Prostate gland (tissue), 2 donors: Measurements from ENCODE around the gene PVALB. TPM values are rescaled to one million over a fixed set of nuclear protein-coding genes. Genes with fewer than 3 reads are reported as not detected.

ENCODE experiments used
- DNase-seq: peaks from one replicate; pipeline ENCODE4 v3.0.0-alpha.2; 2019; ENCODE audit warnings: low spot score
- H3K27ac ChIP-seq, 2 donors: fragments of 200-600 bp; sonication (generic); 2 replicates each; pipeline ENCODE4 v1.5.1; 2017 to 2019
- H3K27me3 ChIP-seq: fragments of 200-600 bp; sonication (generic); replicated peaks from 2 replicates; pipeline ENCODE4 v1.5.1; 2019; ENCODE audit not compliant: insufficient read depth
- H3K36me3 ChIP-seq, 2 donors: fragments of 200-600 bp; sonication (generic); 1 replicate in 1 of 2; 2 replicates in 1 of 2; pipeline versions ENCODE4 v1.5.1 to v1.8.1; 2017 to 2019
- H3K4me1 ChIP-seq: fragments of 200-600 bp; sonication (generic); replicated peaks from 2 replicates; pipeline ENCODE4 v1.5.1; 2019
- H3K4me3 ChIP-seq, 2 donors: fragments of 200-600 bp; sonication (generic); 2 replicates each; pipeline ENCODE4 v1.5.1; 2017 to 2019
- H3K9me3 ChIP-seq: fragments of 200-600 bp; sonication (generic); 2 replicates; pipeline ENCODE4 v1.5.1; 2017
- POLR2A ChIP-seq: fragments of 450-650 bp; IDR thresholded peaks from one replicate; pipeline ENCODE4 v1.6.1; 2016; ENCODE audit warnings: antibody characterized with exemption, mild to moderate bottlenecking
- POLR2AphosphoS5 ChIP-seq: sonication (generic); formaldehyde crosslinking; IDR thresholded peaks from one replicate; pipeline ENCODE4 v1.6.1; 2017; ENCODE audit warnings: antibody characterized with exemption
- WGBS: methylation state at CpG from one replicate; pipeline ENCODE4 v1.1.5; 2018; 5-methylcytosine and 5-hydroxymethylcytosine counted together
- intact Hi-C: fragments of 100-400 bp; cut with DNase I; formaldehyde crosslinking; loops from one replicate; pipeline ENCODE4 v1.14.2; 2022
- total RNA-seq, 2 donors: library from RNA; depleted of rRNA; stranded (reverse); fragments of >200 nt; gene quantifications; one replicate each; pipeline ENCODE4 v1.1.0, GENCODE V29; 2016
- TF ChIP-seq, protein P1 (sequence below), 4 experiments: fragments of 200-600 bp in 2 of 4; fragments of 450-650 bp in 2 of 4; sonication (generic) in 2 of 4; IDR thresholded peaks; 1 replicate in 3 of 4; 2 replicates in 1 of 4; pipeline ENCODE4 v1.5.1; 2016 to 2019; ENCODE audit warnings: antibody characterized with exemption in 4 of 4, mild to moderate bottlenecking in 2 of 4, moderate library complexity in 2 of 4

The PVALB gene
- total RNA-seq, 2 donors from 2014 or later = 3.1 TPM; not detected in 1

- Histone ChIP-seq H3K27me3 (peaks cover 3% of the 10 kb centered on the region), H3K27ac (no peak overlapping the region), H3K9me3 (no peaks in the 10 kb centered on the region), H3K4me1 (no peaks in the 10 kb centered on the region), H3K36me3 (no peaks in the 10 kb centered on the region), H3K4me3 (no peak overlapping the region)
- intact Hi-C loops = no loop called here
- no peak for DNase-seq
- 82% methylated on average over 15 of the region's 15 CpGs for WGBS
- TF ChIP-seq POLR2AphosphoS5 = no peak
- TF ChIP-seq, protein P1, sequence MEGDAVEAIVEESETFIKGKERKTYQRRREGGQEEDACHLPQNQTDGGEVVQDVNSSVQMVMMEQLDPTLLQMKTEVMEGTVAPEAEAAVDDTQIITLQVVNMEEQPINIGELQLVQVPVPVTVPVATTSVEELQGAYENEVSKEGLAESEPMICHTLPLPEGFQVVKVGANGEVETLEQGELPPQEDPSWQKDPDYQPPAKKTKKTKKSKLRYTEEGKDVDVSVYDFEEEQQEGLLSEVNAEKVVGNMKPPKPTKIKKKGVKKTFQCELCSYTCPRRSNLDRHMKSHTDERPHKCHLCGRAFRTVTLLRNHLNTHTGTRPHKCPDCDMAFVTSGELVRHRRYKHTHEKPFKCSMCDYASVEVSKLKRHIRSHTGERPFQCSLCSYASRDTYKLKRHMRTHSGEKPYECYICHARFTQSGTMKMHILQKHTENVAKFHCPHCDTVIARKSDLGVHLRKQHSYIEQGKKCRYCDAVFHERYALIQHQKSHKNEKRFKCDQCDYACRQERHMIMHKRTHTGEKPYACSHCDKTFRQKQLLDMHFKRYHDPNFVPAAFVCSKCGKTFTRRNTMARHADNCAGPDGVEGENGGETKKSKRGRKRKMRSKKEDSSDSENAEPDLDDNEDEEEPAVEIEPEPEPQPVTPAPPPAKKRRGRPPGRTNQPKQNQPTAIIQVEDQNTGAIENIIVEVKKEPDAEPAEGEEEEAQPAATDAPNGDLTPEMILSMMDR (IDR thresholded peaks at IDR 0.05) = no peak
- TF ChIP-seq POLR2A = no peak
Observed at GRCh38 chr22:36758792-36759271, 58.0 kb downstream of the PVALB start.

GRCh38 chr22:36757668-36758211, 59.1 kb downstream of the PVALB start:
- no peak for TF ChIP-seq POLR2AphosphoS5
- TF ChIP-seq, protein P1 (IDR thresholded peaks at IDR 0.05) = peak; percentile 49 to 76 (median 60)
- no peaks in the 10 kb centered on the region for H3K4me1 ChIP-seq
- H3K9me3 ChIP-seq = no peaks in the 10 kb centered on the region
- H3K36me3 ChIP-seq = no peaks in the 10 kb centered on the region
- no peak overlapping the region for H3K27ac ChIP-seq
- peaks cover 3% of the 10 kb centered on the region for H3K27me3 ChIP-seq
- peak; percentile 72 for DNase-seq
- intact Hi-C loops = no loop called here
- WGBS = 62% methylated on average over 19 of the region's 19 CpGs
- H3K4me3 ChIP-seq = no peak overlapping the region

GRCh38 chr22:36756746-36757655, 59.8 kb downstream of the PVALB start:
- no peak overlapping the region for H3K4me3 ChIP-seq
- H3K4me1 ChIP-seq = no peaks in the 10 kb centered on the region
- 54% methylated on average over 25 of the region's 28 CpGs for WGBS
- no peaks in the 10 kb centered on the region for H3K36me3 ChIP-seq
- H3K27me3 ChIP-seq = peaks cover 3% of the 10 kb centered on the region
- intact Hi-C loops = no loop called here
- no peak overlapping the region for H3K27ac ChIP-seq
- DNase-seq = no peak
- TF ChIP-seq, protein P1 (IDR thresholded peaks at IDR 0.05) = no peak
- no peak for TF ChIP-seq POLR2A
- TF ChIP-seq POLR2AphosphoS5 = no peak
- no peaks in the 10 kb centered on the region for H3K9me3 ChIP-seq

GRCh38 chr22:36756031-36756430, 60.8 kb downstream of the PVALB start:
- DNase-seq = no peak
- no peaks in the 10 kb centered on the region for H3K9me3 ChIP-seq
- 62% methylated on average over 7 of the region's 7 CpGs for WGBS
- intact Hi-C loops = no loop called here
- no peaks in the 10 kb centered on the region for H3K4me1 ChIP-seq
- no peak overlapping the region for H3K27ac ChIP-seq
- no peak overlapping the region for H3K4me3 ChIP-seq
- H3K27me3 ChIP-seq = peaks cover 3% of the 10 kb centered on the region
- TF ChIP-seq, protein P1 (IDR thresholded peaks at IDR 0.05) = no peak
- no peak for TF ChIP-seq POLR2AphosphoS5
- no peak for TF ChIP-seq POLR2A
- no peaks in the 10 kb centered on the region for H3K36me3 ChIP-seq
